GM20431 (cell line): ENCODE results near the gene GLB1L.
"Not testable (repeated sequence)": the region's sequence is repeated elsewhere in the genome, so short reads cannot be mapped to it uniquely, and the experiment has no call there.

ENCODE experiments used
- in situ Hi-C: fragments of 300-500 bp; cut with MseI, MboI; formaldehyde crosslinking; loops from one replicate; pipeline ENCODE4 v1.15.0; 2020; ENCODE audit warnings: low sequenced_read_pairs; ENCODE audit not compliant: unreplicated experiment

The GLB1L gene

GRCh38 chr2:219282375-219282774 lies 37.1 kb upstream of the GLB1L start:
- in situ Hi-C loops: no loop called here

DNA sequence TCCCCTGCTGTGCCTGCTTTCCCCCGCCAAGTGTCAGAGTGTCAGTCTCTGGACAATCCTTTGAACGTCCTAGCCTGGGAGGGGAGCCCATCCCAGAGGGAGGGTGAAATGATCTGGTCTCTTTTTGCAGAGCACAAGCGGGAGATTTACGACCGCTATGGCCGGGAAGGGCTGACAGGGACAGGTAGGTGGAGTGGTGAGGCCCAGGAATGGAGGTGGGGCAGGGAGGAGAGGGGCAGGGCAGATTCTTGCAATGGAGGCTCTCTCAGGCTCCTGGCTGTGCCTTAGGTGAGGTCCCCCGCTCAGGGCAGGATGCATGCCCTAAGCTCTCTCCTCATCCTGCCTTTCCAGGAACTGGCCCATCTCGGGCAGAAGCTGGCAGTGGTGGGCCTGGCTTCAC lies 36.3 kb upstream of the GLB1L start:
- in situ Hi-C loops: no loop called here

GRCh38 chr2:219280651-219281050 lies 35.4 kb upstream of the GLB1L start:
- in situ Hi-C loops: no loop called here

DNA sequence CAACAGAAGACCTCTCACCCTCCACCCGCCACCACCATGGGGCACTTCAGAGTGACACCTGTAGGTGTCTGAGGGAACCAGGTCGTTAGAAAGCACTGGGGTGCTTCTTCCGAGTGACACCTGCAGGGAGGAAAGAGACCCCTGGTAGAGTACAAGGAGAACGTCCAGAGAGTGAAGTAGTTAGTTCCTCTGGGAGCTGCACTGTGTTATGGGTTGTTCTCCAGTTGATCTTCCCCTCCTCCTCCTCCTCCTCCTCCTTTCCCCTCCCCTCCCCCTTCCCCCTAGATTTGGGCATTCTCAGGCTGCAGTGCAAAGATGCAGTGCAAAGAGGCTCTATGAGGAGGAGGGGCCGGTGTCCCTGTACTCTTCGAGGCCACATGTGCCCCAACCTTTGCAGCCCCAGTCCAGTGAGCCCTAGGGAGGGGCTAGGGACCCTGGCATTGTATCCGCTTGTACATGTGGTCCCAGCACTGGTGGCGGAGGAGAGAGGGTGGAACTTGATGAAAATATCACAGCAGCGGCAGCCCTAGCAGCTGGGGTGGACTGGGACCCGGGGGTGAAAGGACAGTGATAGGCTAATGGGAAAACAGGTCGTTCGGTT lies 34.8 kb upstream of the GLB1L start:
- in situ Hi-C loops: no loop called here

DNA sequence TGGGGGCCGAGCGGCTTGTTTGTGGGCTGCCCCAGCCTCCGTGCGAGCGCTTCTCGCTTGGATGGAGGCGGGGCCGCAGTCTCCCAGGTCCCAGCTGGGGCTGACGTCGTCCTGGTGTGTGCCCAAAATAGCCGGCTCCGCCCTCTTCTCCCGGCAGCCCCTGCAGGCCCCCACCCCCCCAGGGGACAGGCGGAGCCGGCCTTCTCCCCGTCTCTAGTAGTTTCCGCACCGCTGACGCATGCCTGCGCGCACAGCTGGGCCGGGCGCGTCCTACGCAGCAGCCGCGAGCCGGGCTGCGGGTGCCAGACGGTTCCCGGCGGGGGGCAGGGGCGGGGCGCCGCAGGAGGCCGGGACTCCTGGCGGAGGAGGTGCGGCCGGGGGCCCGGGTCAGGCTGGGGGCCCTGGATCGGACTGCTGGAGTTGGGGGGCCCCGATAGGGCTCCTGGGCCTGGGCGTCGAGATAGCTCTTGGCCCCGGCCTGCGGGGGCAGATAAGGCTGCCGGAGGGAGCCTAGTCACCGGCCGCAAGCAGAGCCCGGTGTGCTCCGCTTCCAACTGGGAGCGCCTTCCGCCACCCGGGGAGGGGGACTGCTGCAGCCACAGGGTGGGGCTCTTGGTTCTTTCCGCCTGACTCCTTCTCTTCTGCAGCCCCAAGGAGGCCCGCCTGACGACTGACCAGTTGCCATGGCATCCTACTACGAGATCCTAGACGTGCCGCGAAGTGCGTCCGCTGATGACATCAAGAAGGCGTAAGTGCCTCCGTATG lies 34.1 kb upstream of the GLB1L start, which contains the start of gene DNAJB2:
Gene DNAJB2, plus strand, starts transcription at position 216 of the 765 bp plus-strand sequence. Its CDS starts 468 bp downstream, at position 684.
- in situ Hi-C loops: no loop called here

DNA sequence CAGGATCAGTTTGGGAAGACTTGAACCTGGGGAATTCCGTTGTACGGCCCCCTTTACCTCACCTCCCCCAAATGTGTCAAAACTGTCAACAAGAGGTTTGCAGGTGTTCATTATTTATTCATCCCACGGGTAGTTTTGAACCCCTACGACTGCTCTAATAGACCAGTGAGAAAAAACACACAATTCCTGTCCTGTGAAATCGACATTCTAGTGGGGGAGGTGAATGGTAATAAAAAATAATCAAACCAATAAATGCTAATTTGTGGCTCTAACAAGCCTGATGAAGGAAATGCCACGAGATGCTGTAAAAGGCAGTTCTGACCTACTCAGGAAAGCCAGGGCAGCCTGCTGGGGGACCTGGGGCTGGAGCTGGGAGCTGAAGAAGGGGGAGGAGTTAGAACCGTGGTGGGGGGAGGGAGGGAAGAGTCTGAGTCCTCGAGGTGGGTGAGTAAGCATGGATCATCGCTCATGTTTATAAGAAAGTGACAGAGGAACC lies 33.5 kb upstream of the GLB1L start:
- in situ Hi-C loops: no loop called here

DNA sequence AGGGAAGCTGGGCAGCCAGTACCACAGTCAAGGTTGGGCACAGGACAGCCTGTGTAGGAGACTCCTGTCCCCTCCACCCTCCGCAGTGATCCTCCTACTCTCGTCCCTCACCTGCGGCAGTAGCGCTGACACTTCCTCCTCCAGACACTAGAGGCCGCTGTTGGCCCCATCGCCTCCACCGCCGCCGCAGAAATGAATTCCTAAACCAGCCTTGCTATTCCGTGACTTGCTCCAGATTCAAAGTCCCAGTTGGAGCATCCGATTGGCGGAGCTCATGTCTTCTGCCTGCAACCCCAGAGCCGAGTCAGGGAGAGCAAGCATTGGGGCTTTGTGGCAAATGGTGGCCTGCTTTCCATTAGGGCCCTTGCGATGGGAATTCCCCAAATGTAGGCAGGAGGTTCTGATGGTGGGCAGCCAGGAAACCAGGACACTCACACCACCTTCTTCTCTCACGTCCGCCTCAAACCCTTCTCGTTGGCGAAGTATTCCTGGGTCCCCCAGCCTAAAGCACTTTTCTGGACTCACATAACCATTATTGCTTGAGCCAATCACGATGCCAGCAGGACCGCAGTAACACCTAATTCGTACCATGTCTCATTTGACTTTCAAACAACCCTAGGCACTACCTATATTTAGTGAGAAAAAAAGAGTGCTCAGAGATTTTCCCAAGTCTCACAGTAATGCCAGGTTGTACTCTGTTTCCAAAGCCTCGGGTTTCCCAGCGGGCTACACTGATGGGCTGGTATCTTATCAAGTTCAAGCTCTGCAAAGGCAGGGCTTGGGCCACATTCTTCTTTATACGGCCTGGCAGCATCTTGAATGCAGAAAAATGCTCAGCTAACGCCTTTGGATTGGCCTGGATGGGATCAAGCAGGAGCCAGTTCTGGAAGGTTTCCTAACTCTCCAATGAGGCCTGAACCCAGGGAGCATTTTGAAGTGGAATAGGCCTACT lies 32.7 kb upstream of the GLB1L start:
- in situ Hi-C loops: no loop called here

GRCh38 chr2:219274361-219274921 lies 29.2 kb upstream of the GLB1L start:
- in situ Hi-C loops: no loop called here

- in situ Hi-C loops: no loop called here
Observed at GRCh38 chr2:219273937-219274336, 28.7 kb upstream of the GLB1L start.

DNA sequence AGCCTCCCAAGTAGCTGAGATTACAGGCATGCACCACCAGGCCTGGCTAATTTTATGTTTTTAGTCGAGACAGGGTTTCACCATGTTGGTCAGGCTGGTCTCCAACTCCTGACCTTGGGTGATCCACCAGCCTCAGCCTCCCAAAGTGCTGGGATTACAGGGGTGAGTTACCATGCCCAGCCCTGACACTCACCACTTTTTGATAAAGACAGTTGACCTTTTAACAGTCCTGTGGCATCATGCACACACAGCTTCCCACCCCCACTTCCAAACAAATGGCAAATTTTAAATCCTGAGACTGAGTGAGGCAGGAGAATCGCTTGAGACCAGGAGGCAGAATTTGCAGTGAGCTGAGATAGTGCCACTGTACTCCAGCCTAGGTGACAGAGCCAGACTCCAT lies 27.8 kb upstream of the GLB1L start:
- in situ Hi-C loops: no loop called here

GRCh38 chr2:219272356-219272755 lies 27.1 kb upstream of the GLB1L start:
- in situ Hi-C loops: no loop called here

DNA sequence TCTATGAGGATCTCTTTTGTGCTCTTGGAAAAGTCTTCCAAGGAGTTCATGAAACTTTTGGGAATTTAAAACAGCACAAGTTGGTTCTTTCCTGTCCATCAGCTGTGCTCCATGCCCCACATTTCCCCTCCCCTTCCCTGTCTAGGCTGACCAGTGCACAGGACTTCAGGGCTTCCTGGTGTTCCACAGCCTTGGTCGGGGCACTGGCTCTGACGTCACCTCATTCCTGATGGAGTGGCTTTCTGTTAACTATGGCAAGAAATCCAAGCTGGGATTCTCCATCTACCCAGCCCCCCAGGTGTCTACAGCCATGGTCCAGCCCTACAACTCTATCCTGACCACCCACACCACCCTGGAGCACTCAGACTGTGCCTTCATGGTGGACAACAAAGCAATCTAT lies 25.8 kb upstream of the GLB1L start:
- in situ Hi-C loops: no loop called here

- in situ Hi-C loops: no loop called here
Observed at GRCh38 chr2:219270055-219270372, 24.8 kb upstream of the GLB1L start.

GRCh38 chr2:219269362-219270054 lies 24.3 kb upstream of the GLB1L start:
- in situ Hi-C loops: no loop called here

DNA sequence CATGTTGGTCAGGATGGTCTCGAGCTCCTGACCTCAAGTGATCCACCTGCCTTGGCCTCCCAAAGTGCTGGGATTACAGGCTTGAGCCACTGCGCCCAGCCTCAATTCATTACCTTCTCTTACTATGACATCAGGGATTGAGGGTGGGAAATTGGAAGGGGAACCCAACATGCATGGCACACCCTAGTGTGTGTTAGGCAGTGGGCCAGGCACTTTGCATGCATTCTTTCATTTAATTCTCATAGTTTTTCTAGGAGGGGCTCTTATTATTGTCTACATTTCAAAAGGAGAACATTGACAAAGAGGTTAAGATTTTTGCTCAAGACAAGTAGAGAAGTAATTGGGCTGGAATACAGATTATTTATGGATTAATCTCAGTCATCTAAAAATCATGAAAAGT lies 23.1 kb upstream of the GLB1L start:
- in situ Hi-C loops: no loop called here

DNA sequence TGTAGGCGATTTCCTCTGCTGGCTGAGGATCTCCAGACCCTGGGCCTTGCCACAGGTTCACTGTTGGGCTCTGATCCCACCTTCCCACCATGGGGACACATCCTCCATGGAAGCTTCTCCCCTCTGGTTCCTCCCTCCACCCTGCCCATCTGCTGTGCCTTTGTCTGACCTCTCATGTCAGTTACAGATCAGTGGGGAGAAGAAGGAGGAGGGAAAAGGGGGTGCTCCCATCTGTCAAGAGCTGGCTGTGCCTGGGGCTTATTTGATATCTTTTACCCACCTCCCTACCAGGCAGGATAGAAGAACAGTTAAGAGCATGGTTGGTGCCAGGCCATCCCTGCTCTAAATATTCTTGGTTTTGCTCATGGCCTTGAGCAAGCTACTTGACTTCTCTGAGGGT lies 21.6 kb upstream of the GLB1L start:
- in situ Hi-C loops: no loop called here

GRCh38 chr2:219266232-219266631 lies 21.0 kb upstream of the GLB1L start:
- in situ Hi-C loops: no loop called here

DNA sequence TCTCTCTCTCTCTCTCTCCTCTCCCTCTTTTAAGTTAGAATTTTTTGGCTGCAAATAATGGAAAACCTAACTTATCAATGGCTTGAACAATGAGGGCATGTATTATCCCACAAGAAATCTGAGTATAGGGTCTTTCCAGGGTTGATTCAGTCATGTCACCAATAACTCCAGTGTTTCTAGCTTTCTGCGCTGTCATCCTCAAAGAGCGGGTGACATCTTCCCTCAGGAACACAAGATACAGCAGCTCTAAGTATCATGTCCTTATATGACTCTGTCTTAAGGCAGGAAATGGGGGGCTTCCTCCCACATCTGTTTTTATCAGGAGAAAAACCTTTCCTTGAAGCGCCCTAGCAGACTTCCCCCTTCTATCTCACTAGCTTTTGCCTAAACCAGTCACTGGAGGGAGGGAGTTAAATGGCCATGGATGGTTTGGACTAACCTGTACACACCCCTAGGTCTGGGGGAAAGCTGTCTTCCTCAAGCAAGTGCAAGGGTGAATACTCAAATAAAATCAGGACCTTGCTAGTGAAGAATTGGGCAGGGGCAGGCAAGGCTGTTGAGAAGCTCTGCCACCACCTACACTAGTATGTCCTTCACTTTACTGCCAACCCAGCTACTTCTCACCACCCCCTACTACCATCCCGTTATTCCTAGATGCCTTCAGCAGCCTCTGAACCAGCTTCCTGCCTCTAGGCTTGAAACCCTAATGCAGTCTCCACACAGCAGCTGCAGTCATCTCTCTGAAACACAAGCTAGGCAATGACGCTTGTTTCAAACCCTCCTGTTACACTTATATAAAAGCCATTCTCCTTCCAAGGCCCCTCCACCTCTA lies 16.0 kb upstream of the GLB1L start:
- in situ Hi-C loops: no loop called here

GRCh38 chr2:219258942-219259341 lies 13.7 kb upstream of the GLB1L start:
- in situ Hi-C loops: not testable (repeated sequence)
